Lower leg skin (tissue), 4 donors: ENCODE measurements around the gene MSI1. TPM values are rescaled to one million over a fixed set of nuclear protein-coding genes. Genes with fewer than 3 reads are reported as not detected.

Experiments
- DNase-seq, 2 donors: peaks; one replicate each; pipeline ENCODE4 v3.0.0-alpha.2; 2019; ENCODE audit warnings: low spot score in 2 of 2
- H3K4me3 ChIP-seq: fragments of 200-600 bp; sonication (generic); 2 replicates; pipeline ENCODE4 v1.5.1; 2017; ENCODE audit warnings: mild to moderate bottlenecking, low read depth; ENCODE audit not compliant: poor library complexity, severe bottlenecking
- POLR2A ChIP-seq, 2 donors: fragments of 450-650 bp; IDR thresholded peaks; one replicate each; pipeline ENCODE4 v1.6.1; 2016 to 2017; ENCODE audit warnings: antibody characterized with exemption in 2 of 2, mild to moderate bottlenecking in 1 of 2, moderate library complexity in 1 of 2
- WGBS, 2 donors: methylation state at CpG; one replicate each; pipeline ENCODE4 v1.1.5; 2018; 5-methylcytosine and 5-hydroxymethylcytosine counted together
- intact Hi-C: fragments of 100-400 bp; cut with DNase I; formaldehyde crosslinking; loops from one replicate; pipeline ENCODE4 v1.15.0; 2023; ENCODE audit warnings: low total_unique reads
- total RNA-seq, 4 donors: library from RNA; depleted of rRNA; stranded (reverse); fragments of >200 nt; gene quantifications; one replicate each; pipeline ENCODE4 v1.1.0, GENCODE V29; 2016
- TF ChIP-seq, protein P1 (sequence below), 3 donors: fragments of 450-650 bp; IDR thresholded peaks; one replicate each; pipeline ENCODE4 v1.5.1; 2016; ENCODE audit warnings: antibody characterized with exemption in 3 of 3, mild to moderate bottlenecking in 3 of 3, moderate library complexity in 2 of 3

Gene MSI1
- under 1 TPM in 2 of 4 donors, not detected in 2; 0.07 to 0.39 TPM for total RNA-seq

DNA sequence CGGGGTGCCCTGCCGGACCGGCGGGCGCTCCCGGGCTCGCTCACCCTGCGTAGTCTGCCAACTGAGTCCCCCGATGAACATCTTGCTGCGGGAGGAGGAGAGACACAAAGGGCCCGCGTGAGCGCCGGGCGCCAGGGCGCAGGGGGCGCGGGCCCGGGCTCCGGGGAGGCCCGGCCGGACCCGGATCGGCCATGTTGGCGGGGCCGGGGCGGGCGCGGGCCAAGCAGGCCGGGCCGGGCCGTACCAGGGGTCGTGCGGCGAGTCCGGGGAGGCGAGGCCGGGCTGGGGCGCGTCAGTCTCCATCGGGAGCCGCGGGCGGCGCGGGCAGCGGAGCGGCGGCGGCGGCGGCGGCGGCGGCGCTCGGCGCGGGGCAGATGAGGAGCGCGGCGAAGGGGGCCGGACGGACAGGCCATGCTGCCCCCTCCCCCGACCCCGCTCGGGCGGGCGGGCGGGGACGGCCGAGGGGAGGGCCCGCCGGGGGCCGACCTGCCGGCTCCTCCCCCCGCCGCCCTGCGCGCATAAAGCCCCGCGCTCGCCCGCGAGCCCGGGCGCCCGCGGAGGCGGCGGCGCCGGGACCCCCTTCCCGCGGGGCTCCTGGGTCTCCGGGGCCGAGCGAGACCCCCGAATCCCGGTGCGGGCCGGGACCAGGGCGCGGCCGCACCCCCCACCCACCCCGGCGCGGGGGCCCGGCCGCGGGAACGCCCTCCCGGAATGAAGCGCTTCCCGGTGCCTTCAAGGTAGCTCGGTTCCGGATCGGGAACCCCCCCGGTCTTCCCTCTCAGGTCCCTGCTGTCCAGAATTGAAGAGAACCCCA lies at the start of gene MSI1:
Gene MSI1, minus strand, starts transcription at position 376 of the 814 bp plus-strand sequence. Its CDS starts 73 bp downstream, at position 303.
- DNase-seq = no peak
- intact Hi-C loops = no loop called here
- WGBS, 2 donors = 0 to 1% methylated on average over 3 to 24 of the region's 119 CpGs

DNA sequence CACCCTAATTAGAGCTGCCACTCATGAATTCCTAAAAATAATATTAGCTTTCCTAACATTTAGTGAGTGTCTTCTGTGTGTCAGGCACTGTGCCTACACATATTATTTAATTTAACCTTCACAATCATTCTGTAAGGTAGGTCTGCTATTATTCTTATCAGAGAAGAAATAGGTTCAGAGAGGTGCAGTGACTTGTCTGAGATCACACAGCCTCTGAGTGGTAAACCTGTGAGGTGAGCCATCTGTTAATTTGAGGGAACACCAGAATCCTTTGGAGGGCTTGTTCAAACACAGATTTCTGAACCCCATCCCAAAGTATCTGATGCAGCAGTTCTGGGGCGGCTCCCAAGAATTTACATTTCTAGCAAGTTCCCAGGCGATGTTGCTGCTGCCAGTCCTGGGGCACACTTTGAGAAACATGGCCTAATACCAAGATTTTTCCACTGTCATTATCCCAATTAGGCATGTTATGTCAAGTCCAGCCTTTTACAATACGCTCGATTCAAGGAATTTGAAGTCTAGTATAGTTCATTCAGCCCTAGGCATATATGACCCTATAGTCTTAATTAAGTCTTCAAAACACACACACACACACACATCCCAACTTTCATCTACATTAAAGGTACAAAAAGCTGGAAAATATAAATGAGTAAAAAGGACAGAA lies 49.1 kb upstream of the MSI1 start:
- WGBS, 2 donors = 61 to 62% methylated on average over 4 of the region's 4 CpGs
- intact Hi-C loops = no loop called here
- TF ChIP-seq POLR2A (IDR thresholded peaks at IDR 0.05) = no peak
- TF ChIP-seq, protein P1, sequence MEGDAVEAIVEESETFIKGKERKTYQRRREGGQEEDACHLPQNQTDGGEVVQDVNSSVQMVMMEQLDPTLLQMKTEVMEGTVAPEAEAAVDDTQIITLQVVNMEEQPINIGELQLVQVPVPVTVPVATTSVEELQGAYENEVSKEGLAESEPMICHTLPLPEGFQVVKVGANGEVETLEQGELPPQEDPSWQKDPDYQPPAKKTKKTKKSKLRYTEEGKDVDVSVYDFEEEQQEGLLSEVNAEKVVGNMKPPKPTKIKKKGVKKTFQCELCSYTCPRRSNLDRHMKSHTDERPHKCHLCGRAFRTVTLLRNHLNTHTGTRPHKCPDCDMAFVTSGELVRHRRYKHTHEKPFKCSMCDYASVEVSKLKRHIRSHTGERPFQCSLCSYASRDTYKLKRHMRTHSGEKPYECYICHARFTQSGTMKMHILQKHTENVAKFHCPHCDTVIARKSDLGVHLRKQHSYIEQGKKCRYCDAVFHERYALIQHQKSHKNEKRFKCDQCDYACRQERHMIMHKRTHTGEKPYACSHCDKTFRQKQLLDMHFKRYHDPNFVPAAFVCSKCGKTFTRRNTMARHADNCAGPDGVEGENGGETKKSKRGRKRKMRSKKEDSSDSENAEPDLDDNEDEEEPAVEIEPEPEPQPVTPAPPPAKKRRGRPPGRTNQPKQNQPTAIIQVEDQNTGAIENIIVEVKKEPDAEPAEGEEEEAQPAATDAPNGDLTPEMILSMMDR (IDR thresholded peaks at IDR 0.05) = no peak
- no peak for DNase-seq
- no peak overlapping the region for H3K4me3 ChIP-seq

More for the DNA sequence above, at the start of gene MSI1:
- TF ChIP-seq, protein P1 (IDR thresholded peaks at IDR 0.05) = no peak
- no peak for TF ChIP-seq POLR2A (IDR thresholded peaks at IDR 0.05)
- peak within 1 kb of the TSS; percentile 14 for H3K4me3 ChIP-seq

DNA sequence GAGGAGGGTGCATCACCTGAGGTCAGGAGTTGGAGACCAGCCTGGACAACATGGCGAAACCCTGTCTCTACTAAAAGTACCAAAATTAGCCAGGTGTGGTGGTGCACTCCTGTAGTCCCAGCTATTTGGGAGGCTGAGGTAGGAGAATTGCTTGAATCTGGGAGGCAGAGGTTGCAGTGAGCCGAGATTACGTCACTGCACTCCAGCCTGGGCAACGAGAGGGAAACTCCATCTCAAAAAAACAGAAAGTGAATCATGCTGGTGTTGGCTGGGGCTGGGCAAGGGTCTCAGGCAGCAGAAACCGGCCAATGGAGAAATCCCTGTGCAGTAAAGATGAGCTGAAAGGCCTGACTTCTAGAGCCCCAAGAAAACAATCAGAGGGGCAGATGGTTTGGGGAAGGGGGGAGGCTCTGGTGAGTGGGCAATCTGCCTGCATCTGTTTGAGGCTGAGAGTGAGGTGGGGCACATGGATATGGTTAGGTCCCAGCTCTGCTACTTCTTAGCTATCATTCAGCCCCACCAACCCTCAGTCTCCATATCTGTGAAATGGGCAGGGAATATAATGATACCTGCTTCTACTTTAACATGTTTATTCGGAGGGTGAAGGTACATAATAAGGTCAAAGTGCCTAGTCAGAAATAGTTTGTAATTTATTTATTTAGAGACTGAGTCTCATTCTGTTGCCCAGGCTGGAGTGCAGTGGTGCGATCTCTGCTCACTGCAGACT lies 47.7 kb upstream of the MSI1 start:
- intact Hi-C loops = no loop called here
- no peak for DNase-seq
- TF ChIP-seq, protein P1 (IDR thresholded peaks at IDR 0.05) = no peak
- TF ChIP-seq POLR2A (IDR thresholded peaks at IDR 0.05) = no peak
- 77 to 79% methylated on average over 7 of the region's 7 CpGs for WGBS, 2 donors
- H3K4me3 ChIP-seq = no peak overlapping the region

DNA sequence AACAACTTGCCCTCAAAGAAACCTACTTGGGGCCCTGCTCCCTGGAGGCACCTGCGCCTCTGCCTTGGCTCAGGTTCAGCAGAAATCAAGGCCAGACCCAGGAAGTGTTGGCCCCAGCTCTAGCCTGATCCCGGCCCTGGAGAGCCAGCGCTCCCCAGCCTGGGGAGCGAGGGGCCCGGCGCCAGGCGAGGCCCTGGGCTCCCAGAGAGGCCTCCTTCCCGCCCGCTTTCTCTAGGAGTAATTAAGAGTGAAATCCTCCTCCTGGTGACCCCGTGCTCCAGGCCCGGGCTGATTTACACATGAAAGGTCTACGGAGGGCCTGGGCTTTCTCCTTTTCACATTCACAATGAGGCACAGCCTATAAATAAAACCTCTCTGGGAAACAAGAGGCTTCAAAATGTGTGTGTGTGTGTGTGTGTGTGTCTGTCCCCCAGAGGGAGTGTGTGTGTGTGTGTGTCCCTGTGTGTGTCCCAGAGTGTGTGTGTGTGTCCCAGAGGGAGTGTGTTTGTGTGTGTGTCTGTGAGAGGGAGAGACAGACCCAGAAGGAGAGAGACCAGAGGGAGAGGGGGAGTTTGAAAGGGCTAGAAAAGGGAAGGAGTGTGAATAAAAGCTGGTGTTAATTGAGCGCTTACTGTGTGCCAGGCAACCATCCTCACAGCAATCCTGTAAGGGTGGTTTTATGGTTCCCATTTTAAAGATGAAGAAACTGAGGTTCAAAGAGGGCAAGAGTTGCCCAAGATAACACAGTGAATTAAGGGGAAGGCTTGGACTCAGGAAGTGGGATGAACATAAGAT lies 45.1 kb upstream of the MSI1 start:
- 30 to 36% methylated on average over 12 to 13 of the region's 13 CpGs for WGBS, 2 donors
- no peak overlapping the region for H3K4me3 ChIP-seq
- intact Hi-C loops = no loop called here
- no peak for DNase-seq
- TF ChIP-seq, protein P1 (IDR thresholded peaks at IDR 0.05) = no peak
- TF ChIP-seq POLR2A (IDR thresholded peaks at IDR 0.05) = no peak

DNA sequence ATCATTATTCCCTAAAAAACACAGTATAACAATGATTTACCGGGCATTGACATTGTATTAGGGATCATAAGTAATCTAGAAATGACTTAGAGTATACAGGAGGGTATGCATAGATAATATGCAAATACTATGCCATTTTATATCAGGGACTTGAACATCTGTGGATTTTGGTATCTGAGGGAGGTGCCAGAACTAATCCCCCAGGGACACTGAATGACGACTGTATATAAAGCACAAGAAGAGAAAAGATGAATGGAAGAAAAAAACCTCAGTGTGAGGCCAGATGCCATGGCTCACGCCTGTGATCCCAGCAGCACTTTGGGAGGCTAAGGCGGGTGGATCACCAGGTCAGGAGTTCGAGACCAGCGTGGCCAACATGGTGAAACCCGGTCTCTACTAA lies 43.5 kb upstream of the MSI1 start:
- no peak for TF ChIP-seq POLR2A (IDR thresholded peaks at IDR 0.05)
- TF ChIP-seq, protein P1 (IDR thresholded peaks at IDR 0.05) = no peak
- no peak for DNase-seq
- intact Hi-C loops = no loop called here
- H3K4me3 ChIP-seq = no peak overlapping the region
- 79 to 84% methylated on average over 7 of the region's 7 CpGs for WGBS, 2 donors
